IMR-90 (cell line): ENCODE results near the gene EIF2AK2. TPM values are rescaled to one million over a fixed set of nuclear protein-coding genes. Genes with fewer than 3 reads are reported as not detected.

Experiments
- ATAC-seq: fragments of 200-7000 bp; cut with Tn5 transposase; 2 replicates; pipeline ENCODE4 v1.9.1; 2020; ENCODE audit warnings: low read depth, mild to moderate bottlenecking, moderate library complexity
- BruUV-seq: library from RNA; stranded (reverse); fragments of 400-500 nt; replicated peaks from 2 replicates; lab custom pipeline; 2021; lab: Mats Ljungman, UMichigan
- CTCF ChIA-PET: fragments of 300-600 bp; formaldehyde crosslinking; extraction: SDS; loops from one replicate; lab custom pipeline; 2021; ENCODE audit warnings: antibody characterized with exemption; lab: Yijun Ruan, JAX
- POLR2A ChIA-PET: fragments of 300-600 bp; sonication (Branson Sonifier 250); formaldehyde crosslinking; loops from one replicate; lab custom pipeline; 2022; ENCODE audit warnings: antibody characterized with exemption; ENCODE audit not compliant: unreplicated experiment; lab: Charles Lee
- DNase-seq: peaks from one replicate; pipeline ENCODE4 v3.0.0; 2013
- H2AFZ ChIP-seq: replicated peaks from 2 replicates; pipeline ENCODE3; 2013; ENCODE audit warnings: low read length, mild to moderate bottlenecking; ENCODE audit not compliant: poor library complexity
- H2AK5ac ChIP-seq: 2 replicates; pipeline ENCODE4 v1.6.1; 2013; ENCODE audit warnings: low read depth, low read length, inconsistent platforms
- H2AK9ac ChIP-seq: replicated peaks from 2 replicates; pipeline ENCODE3; 2013; ENCODE audit warnings: mild to moderate bottlenecking, low read depth, low read length, moderate library complexity; ENCODE audit not compliant: poor library complexity
- H2BK120ac ChIP-seq: 2 replicates; pipeline ENCODE4 v1.6.1; 2013; ENCODE audit warnings: low read depth, low read length, inconsistent platforms
- H2BK15ac ChIP-seq: 3 replicates; pipeline ENCODE4 v1.6.1; 2013; ENCODE audit warnings: low read depth, low read length, inconsistent platforms
- H2BK20ac ChIP-seq: 2 replicates; pipeline ENCODE4 v1.6.1; 2013; ENCODE audit warnings: low read depth, mild to moderate bottlenecking, inconsistent platforms, low read length, moderate library complexity
- H2BK5ac ChIP-seq: 2 replicates; pipeline ENCODE4 v1.6.1; 2013; ENCODE audit warnings: mild to moderate bottlenecking, low read depth, low read length, inconsistent platforms; ENCODE audit not compliant: poor library complexity, severe bottlenecking
- H3K14ac ChIP-seq: replicated peaks from 2 replicates; pipeline ENCODE4 v1.6.1; 2013; ENCODE audit warnings: low read depth, low read length, inconsistent platforms
- H3K18ac ChIP-seq: 2 replicates; pipeline ENCODE4 v1.6.1; 2013; ENCODE audit warnings: low read depth, low read length, control low read depth
- H3K23ac ChIP-seq: 2 replicates; pipeline ENCODE4 v1.6.1; 2013; ENCODE audit warnings: low read depth, low read length, inconsistent platforms
- H3K27ac ChIP-seq: 2 replicates; pipeline ENCODE4 v1.5.1; 2013; ENCODE audit warnings: mild to moderate bottlenecking, control low read depth, low read length; ENCODE audit not compliant: insufficient read depth
- H3K27me3 ChIP-seq: 2 replicates; pipeline ENCODE4 v1.6.1; 2013; ENCODE audit warnings: low read length; ENCODE audit not compliant: control insufficient read depth, insufficient read depth
- H3K36me3 ChIP-seq: 2 replicates; pipeline ENCODE4 v1.6.1; 2013; ENCODE audit warnings: low read length, mixed read lengths; ENCODE audit not compliant: control insufficient read depth, insufficient read depth
- H3K4ac ChIP-seq: 2 replicates; pipeline ENCODE4 v1.6.1; 2013; ENCODE audit warnings: low read depth, low read length, inconsistent platforms
- H3K4me1 ChIP-seq: 2 replicates; pipeline ENCODE4 v1.6.1; 2013; ENCODE audit warnings: low read length, mixed read lengths; ENCODE audit not compliant: control insufficient read depth, insufficient read depth
- H3K4me2 ChIP-seq: 2 replicates; pipeline ENCODE4 v1.6.1; 2013; ENCODE audit warnings: low read depth, mild to moderate bottlenecking, control low read depth, low read length, moderate library complexity
- H3K4me3 ChIP-seq: 2 replicates; pipeline ENCODE4 v1.5.1; 2013; ENCODE audit warnings: low read depth, mild to moderate bottlenecking, control low read depth, low read length, moderate library complexity; ENCODE audit not compliant: insufficient read depth
- H3K56ac ChIP-seq: 2 replicates; pipeline ENCODE4 v1.6.1; 2013; ENCODE audit warnings: low read length, inconsistent platforms; ENCODE audit not compliant: insufficient read depth; ENCODE audit errors: extremely low read depth
- H3K79me1 ChIP-seq, 2 experiments: 2 replicates each; pipeline ENCODE4 v1.6.1; 2013; ENCODE audit warnings: low read length in 2 of 2, inconsistent platforms in 1 of 2, low read depth in 1 of 2
- H3K9ac ChIP-seq: 2 replicates; pipeline ENCODE4 v1.6.1; 2013; ENCODE audit warnings: low read depth, low read length, control low read depth
- H3K9me1 ChIP-seq: 2 replicates; pipeline ENCODE4 v1.6.1; 2013; ENCODE audit warnings: low read length, inconsistent platforms; ENCODE audit not compliant: insufficient read depth
- H3K9me3 ChIP-seq: 2 replicates; pipeline ENCODE4 v1.6.1; 2013; ENCODE audit warnings: low read length; ENCODE audit not compliant: control insufficient read depth, insufficient read depth
- H4K20me1 ChIP-seq: 2 replicates; pipeline ENCODE4 v1.6.1; 2013; ENCODE audit warnings: low read length, inconsistent platforms; ENCODE audit not compliant: insufficient read depth
- H4K5ac ChIP-seq: 2 replicates; pipeline ENCODE4 v1.6.1; 2013; ENCODE audit warnings: mild to moderate bottlenecking, low read depth, low read length, control low read depth
- H4K8ac ChIP-seq, 2 experiments: 2 replicates each; pipeline ENCODE4 v1.6.1; 2013; ENCODE audit warnings: low read depth in 2 of 2, low read length in 2 of 2, control low read depth in 1 of 2, inconsistent platforms in 1 of 2
- H4K91ac ChIP-seq: 2 replicates; pipeline ENCODE4 v1.6.1; 2013; ENCODE audit warnings: low read depth, low read length, inconsistent platforms; ENCODE audit not compliant: insufficient read depth
- CEBPB ChIP-seq: IDR thresholded peaks from 2 replicates; pipeline ENCODE4 v1.6.1; 2012; ENCODE audit warnings: low read depth, low read length, improper control_type of control experiment
- MAZ ChIP-seq: IDR thresholded peaks from 2 replicates; pipeline ENCODE4 v1.6.1; 2012; ENCODE audit warnings: low read depth, mild to moderate bottlenecking, low read length, improper control_type of control experiment, moderate library complexity, borderline replicate concordance
- MXI1 ChIP-seq: IDR thresholded peaks from 2 replicates; pipeline ENCODE4 v1.6.1; 2012; ENCODE audit warnings: low read depth, mild to moderate bottlenecking, low read length, moderate library complexity, borderline replicate concordance
- RFX5 ChIP-seq: IDR thresholded peaks from 2 replicates; pipeline ENCODE4 v1.8.0; 2012; ENCODE audit warnings: low read depth, mild to moderate bottlenecking, low read length, moderate library complexity
- SMC3 ChIP-seq: fragments of 150-350 bp; IDR thresholded peaks from 2 replicates; pipeline ENCODE4 v1.6.1; 2016; ENCODE audit warnings: low read depth, mild to moderate bottlenecking, antibody characterized with exemption, low read length, moderate library complexity
- WGBS, 2 experiments: methylation state at CpG; one replicate each; pipeline versions ENCODE4 v1.1.5 to v1.1.7; 2013; ENCODE audit warnings: missing lambda C conversion rate in 2 of 2; ENCODE audit not compliant: insufficient read length in 1 of 2; ENCODE audit errors: extremely low coverage in 2 of 2; 5-methylcytosine and 5-hydroxymethylcytosine counted together
- dilution Hi-C: fragments of 300-500 bp; cut with HindIII; formaldehyde crosslinking; loops from one replicate; pipeline ENCODE4 v1.14.3; 2018; ENCODE audit warnings: low sequenced_read_pairs; ENCODE audit not compliant: unreplicated experiment
- in situ Hi-C: fragments of 300-500 bp; cut with MboI; formaldehyde crosslinking; loops from 3 replicates; pipeline ENCODE4 v1.14.3; 2019; ENCODE audit warnings: low sequenced_read_pairs, inconsistent platforms, mixed read lengths
- intact Hi-C: fragments of 100-400 bp; cut with micrococcal nuclease; formaldehyde crosslinking; loops from 2 replicates; pipeline ENCODE4 v1.10.0; 2022
- polyA plus RNA-seq, 3 experiments: library from polyadenylated mRNA; depleted of rRNA; stranded (reverse); fragments of >200 nt; gene quantifications; 2 replicates each; pipeline ENCODE4 v1.2.3, GENCODE V29; 2012; ENCODE audit warnings: low replicate concordance in 1 of 3
- total RNA-seq: library from RNA; depleted of rRNA; stranded (reverse); fragments of >200 nt; gene quantifications from 2 replicates; pipeline ENCODE4 v1.2.3, GENCODE V29; 2012

Gene EIF2AK2
- total and polyA plus RNA-seq, 2 of the 4 experiments (the other 2 are of a cell fraction): 10.2 to 16.8 TPM

DNA sequence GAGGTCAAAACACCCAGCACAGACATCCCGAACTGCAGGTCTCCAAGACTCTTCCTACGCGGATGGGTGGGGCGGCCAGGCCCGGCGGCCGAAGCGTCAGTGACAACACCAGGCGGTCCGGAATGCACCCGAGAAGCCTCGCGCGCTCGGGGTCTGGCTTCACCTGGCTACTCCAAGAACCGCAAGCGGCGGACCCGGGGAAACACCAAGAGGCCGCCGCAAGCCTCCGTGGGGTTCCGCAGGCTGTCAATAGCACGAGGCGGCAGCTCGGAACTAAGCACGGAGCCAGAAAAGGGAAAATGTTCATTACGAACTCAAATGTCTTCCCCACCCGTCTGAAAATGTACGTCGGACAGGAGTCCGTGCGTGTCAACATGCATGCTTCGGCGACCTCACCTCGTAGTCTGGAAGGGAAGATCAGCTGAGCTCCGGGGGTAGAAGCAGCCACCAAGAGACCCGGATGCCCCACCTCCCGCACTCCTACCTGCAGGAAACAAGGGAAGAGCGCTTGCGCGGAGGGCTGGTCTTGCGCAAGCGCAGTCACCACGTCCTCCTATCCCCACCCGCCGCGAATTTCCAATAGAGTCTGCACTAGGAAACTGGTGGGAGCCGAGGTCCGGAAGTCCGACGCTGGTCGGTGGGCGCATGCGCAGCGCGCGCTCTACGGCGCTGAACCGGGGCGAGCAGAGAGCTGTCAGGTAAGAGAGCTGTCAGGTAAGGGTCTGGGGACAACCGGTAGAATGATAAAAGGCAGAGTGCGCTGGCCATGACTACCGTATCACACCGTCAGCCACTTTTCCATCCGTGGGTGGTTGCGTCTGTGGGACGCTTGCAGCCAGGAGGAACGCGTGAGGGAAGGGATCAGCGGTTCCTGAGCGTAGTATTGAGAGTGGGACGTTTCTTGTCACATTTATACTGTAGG, 72.6 kb downstream of the EIF2AK2 start, which contains the start of the genes GPATCH11 and HEATR5B:
Gene GPATCH11 (plus strand): TSS at position 646 of the 922 bp plus-strand sequence. CDS start 3,864 bp downstream, outside the sequence.
Gene HEATR5B (minus strand): TSS at position 500 of the 922 bp plus-strand sequence. CDS start 958 bp downstream, outside the sequence.
- Histone ChIP-seq H3K4ac (peak within 1 kb of the TSS; percentile 97), H4K5ac (peak within 1 kb of the TSS; percentile 91), H4K8ac (peak within 1 kb of the TSS; percentile 66 to 96), H2BK15ac (peak within 1 kb of the TSS; percentile 11; the same call in 1 of the 3 replicates), H3K56ac (peak within 1 kb of the TSS; percentile 71), H3K36me3 (no peaks in the 10 kb centered on the region; the same call in 1 of the 2 replicates), H3K18ac (peak within 1 kb of the TSS; percentile 72), H3K9ac (peak within 1 kb of the TSS; percentile 89), H3K4me3 (peak within 1 kb of the TSS; percentile 92), H4K20me1 (no peaks in the 10 kb centered on the region), H2AK5ac (peak within 1 kb of the TSS; percentile 12), H4K91ac (peak within 1 kb of the TSS; percentile 82), H3K9me3 (no peaks in the 10 kb centered on the region), H2BK120ac (peak within 1 kb of the TSS; percentile 76; the same call in 1 of the 2 replicates), H2BK20ac (no peak within 1 kb of the TSS), H3K27ac (peak within 1 kb of the TSS; percentile 58), H3K4me2 (peak within 1 kb of the TSS; percentile 98), H3K79me1 (peaks cover 19 to 58% of the 10 kb centered on the region in 2 experiments), H3K27me3 (no peaks in the 10 kb centered on the region), H3K23ac (peak within 1 kb of the TSS; percentile 98), H3K9me1 (no peaks in the 10 kb centered on the region), H2AK9ac (peak within 1 kb of the TSS; percentile 90), H3K4me1 (peaks cover 1% of the 10 kb centered on the region; the same call in 1 of the 2 replicates), H2BK5ac (peak within 1 kb of the TSS; percentile 68), H3K14ac (peak within 1 kb of the TSS; percentile 99), H2AFZ (peak within 1 kb of the TSS; percentile 97)
- no TSS peak for BruUV-seq
- in situ Hi-C loops (no loop called here), dilution Hi-C loops (no loop called here), intact Hi-C loops (no loop called here)
- TF ChIP-seq MXI1 (peak; percentile 76; the same call in 1 of the 2 replicates), MAZ (peak; percentile 8; the same call in 1 of the 2 replicates), CEBPB (peak; percentile 98), RFX5 (no peak), SMC3 (no peak)
- ATAC-seq (peak; percentile 96), DNase-seq (peak; percentile 95)
- CTCF ChIA-PET: no interaction called here
- WGBS, 2 experiments: 0% methylated on average over 12 of the region's 74 CpGs; no CpG with 5 or more reads in 1 of the 2 experiments
- POLR2A ChIA-PET: no interaction called here
